CD4-positive, alpha-beta T cell treated with Interleukin-4 for 4 hours (primary cell): ENCODE results near the gene MRPS23.

Experiments used
- DNase-seq: peaks from one replicate; pipeline ENCODE4 v3.0.0-alpha.2; 2020

The MRPS23 gene

GRCh38 chr17:57877803-57878377, 28.0 kb upstream of the MRPS23 start:
- no peak for DNase-seq

DNA sequence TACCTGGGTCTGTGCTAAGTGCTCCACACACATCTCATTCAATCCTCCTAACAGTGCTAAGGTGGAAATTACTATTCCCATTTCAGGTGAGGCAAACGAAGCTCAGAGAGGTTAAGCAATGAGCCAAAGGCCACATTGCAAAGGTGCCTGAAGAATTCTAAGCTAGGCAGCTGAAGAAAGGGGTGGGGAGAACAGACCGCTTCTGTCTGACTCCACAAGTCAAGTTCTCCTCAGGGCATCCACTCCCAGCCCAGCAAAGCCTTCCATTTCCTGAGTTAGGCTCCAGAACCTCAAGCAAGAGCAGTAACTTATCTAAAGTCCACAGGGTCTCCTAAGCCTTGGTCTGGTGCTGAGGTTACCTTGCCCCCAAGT, 27.0 kb upstream of the MRPS23 start:
- no peak for DNase-seq

- DNase-seq = no peak
These were observed 26.4 kb upstream of the MRPS23 start for GRCh38 chr17:57876023-57876865.

DNA sequence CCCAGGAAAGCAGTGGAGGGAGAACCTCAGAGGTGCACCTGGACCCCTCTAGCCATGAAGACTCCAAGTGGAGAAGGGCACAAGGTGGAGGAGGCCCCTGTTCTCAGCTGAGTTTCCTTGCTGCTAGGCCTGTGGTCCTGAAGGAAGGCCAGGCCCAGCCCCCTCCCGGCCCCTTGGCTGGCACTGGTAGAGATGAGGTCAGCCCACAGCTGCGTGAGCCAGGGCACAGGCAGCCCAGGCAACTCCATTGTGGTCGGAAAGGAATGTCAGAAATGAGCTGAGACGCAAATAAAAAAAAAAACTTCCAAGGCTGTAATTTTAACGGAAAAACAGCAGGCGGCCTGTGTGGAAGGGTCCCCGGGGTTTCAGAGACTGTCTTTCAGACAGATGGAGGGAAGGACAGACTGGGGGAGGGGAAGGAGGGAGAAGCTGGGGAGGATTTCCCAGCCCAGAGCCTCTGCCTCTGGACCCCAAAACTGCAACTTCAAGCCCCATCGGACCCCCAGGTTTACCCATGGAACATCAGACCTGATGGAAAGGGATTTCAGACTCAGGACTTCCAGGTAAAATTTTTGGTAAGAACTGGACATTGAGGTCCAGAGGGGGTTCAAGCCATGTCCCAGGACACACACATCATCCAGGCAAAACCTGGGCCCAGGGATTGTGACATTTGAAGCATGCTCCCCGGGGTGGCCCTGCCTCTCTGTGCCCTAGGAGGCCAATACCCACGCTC, 25.6 kb upstream of the MRPS23 start:
- DNase-seq = no peak

- DNase-seq = no peak
These were observed 24.8 kb upstream of the MRPS23 start for GRCh38 chr17:57874434-57875289.

- no peak for DNase-seq
These were observed 24.2 kb upstream of the MRPS23 start for GRCh38 chr17:57874058-57874419.

DNA sequence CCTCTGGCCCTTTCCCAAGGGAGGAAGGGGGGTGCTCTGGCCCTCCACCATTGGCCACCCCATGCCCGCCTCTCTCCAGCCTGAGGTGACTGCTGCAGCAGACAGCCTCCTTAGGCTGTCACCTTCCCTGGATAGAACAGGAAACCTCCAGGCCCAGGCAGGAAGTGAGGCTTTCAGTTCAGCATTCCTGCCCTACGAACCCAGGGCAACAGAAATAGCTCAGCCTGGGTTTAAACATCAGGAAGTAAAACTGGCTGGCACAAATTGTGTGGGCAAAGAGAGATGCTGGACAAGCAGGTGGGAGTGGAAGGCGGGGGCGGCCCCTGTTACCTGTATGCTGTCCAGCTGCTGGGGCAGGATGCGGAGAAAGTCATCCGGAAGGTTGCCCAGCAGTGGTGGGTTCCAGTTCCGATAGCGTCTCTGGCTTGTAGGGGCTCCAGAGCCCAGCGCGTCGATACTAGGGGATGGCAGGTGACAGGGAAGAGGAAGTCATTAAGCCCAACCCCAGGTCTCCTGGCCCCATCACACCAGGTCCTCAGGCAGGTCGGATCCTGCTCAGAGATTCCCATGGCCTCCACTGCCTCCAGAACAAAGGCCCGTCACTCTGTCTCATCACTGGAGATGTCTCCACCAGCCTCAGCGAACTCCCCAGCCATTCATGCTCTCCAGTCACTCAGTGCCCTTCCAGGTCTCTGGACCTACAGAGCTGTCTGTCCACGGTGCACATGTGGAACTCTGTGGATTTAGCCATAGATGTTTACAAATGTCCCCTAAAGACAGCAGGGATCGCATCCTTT, 23.6 kb upstream of the MRPS23 start:
- no peak for DNase-seq

- no peak for DNase-seq
These were observed 22.7 kb upstream of the MRPS23 start for GRCh38 chr17:57872536-57872935.

DNA sequence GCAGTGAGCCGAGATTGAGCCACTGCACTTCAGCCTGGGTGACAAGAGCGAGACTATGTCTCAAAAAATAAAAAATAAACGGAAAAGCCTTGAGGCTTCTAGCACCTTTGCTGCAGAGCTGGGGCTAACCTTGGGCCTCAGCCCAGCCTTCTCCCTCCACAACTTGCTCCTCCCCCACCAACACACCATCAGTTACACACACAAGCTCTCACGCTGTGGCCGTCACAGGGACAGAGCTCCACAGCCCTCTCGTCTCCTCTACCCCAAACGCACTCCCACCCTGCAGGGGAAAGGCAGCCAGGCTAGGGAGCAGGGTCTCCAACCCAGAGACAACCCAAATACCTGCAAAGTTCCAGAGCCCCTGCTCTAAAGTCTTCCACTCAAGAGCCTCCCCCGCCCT, 22.0 kb upstream of the MRPS23 start:
- DNase-seq = no peak

DNA sequence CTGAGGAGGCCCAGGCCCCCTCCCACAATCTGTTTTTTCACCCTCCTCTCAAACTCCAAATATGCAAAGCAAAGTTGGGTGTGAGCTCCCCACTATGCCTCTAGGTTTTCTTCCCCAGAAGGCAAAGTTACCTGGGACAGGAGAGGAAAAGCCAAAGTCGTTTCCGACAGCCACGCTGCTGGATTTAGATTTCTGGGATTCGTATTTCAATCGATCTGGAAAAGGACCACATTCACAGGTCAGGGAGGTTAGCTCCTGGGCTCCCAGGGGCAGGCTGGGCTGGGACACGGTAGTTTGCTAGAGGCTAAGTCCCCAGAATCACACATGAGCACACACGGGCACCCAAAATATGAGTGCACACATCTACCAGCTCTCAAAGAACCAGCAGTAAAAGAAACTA, 21.3 kb upstream of the MRPS23 start:
- no peak for DNase-seq

DNA sequence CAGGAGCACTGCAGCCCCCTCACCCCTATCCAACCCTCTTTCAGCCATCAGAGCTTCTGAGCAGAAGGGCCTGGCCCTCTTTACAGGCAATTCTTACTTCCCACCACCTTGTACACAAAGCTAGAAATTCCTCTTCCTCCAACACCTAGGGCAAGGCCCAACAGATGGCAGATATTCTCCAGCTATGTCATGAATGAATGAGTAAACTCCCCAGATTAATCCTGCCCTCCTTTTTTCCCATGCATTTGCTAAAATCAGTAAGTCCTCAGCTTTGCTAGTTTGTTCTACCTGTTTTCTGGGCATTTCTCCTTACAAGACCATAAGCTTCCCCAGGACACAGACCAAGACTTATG, 20.4 kb upstream of the MRPS23 start:
- DNase-seq = no peak

DNA sequence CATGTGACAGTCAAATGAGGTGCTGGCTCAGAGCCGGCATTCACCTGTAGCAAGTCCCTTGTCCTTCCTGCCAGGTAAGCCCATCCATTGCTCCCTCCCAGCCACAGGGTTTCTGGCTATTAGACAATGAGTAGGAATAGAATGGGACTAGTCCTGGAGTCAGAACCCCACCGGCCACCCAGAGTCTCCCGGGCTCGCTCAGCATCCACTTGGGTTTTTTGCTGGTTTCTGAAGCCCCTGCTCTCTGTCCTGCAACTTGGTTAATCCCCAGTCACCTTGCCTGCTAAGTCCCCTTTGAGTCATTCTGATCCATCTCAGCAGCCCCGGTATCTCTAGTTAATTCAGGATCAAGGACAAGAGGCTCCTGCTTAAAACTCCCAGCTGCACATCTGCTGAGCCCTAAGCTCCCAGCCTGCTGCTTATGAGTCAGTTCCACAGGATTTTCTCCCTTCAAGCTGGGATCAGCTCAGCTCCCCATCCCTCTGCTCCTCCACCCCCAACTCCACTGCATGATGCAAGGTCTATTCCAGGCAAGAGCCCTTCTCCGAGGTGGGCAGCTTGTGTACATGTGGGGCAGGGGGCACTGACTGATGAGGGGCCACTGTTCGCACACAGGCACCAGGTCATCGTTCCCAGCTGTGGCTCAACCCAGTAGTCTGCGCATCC, 19.9 kb upstream of the MRPS23 start:
- no peak for DNase-seq

GRCh38 chr17:57868910-57869616, 19.2 kb upstream of the MRPS23 start:
- DNase-seq = no peak

- peak; percentile 13 for DNase-seq
These were observed 18.4 kb upstream of the MRPS23 start for GRCh38 chr17:57868007-57868909.

GRCh38 chr17:57867126-57867525, 17.3 kb upstream of the MRPS23 start:
- DNase-seq = no peak

DNA sequence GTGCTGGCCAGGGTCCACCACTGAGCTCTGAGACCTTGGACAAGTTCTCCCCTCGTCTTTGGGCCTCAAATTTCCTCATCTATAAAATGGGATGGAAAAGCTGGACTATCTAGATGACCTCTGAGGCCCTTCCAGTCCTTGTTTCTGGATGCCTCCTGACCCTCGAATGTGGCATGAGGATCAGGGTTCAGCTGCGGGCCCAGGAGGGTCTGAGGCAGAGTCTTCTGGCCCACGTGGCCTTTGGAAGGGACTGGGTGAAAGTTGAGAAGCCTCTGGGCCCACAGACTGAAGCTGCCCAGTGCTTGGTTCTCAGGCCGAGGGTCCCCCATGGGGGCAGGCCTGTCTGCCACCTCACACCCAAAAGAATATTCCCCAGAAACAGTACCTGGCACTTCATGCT, 16.9 kb upstream of the MRPS23 start:
- no peak for DNase-seq

DNA sequence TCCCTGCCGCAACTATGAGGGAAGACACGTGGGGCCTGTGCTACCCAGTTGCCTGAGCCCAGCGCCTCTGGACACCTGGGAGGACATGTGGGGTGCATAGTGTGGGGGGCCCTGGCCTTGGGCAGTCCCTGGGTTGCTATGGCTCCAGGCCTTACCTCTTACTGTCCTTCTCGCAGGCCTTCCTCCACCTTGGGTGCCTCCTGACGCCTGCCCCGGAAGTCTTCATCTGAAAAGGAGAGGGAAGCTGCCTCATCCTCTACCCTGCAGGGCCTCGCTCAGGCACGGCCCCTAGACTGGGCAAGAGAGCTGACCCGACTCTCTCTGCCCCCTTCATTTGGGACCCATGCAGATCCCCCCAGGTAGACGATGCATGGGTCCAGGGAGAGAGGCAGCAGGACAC, 16.5 kb upstream of the MRPS23 start:
- no peak for DNase-seq

- no peak for DNase-seq
These were observed 14.4 kb upstream of the MRPS23 start for GRCh38 chr17:57864273-57864672.

GRCh38 chr17:57862694-57863667, 13.1 kb upstream of the MRPS23 start:
- no peak for DNase-seq
